ENCODE data around the gene PYY.

- TF ChIP-seq RAD21 (conservative IDR thresholded peaks at IDR 0.05) (no peak), CTCF (IDR thresholded peaks at IDR 0.05; ENCODE audit: poor library complexity, severe bottlenecking) (no peak), REST (IDR thresholded peaks at IDR 0.05; ENCODE audit: borderline replicate concordance) (no peak), POLR2AphosphoS5 (IDR thresholded peaks at IDR 0.05) (no peak)
Observed at GRCh38 chr17:43983196-43983514, 29.4 kb upstream of the PYY start.

Data from neural cell (in vitro differentiated cells).